Stimulated activated CD8-positive, alpha-beta memory T cell treated with anti-CD3 and anti-CD28 coated beads, Interleukin-12 subunit alpha, Interleukin-12 subunit beta, amount 100 ng/mL, for 4 hours (primary cell): ENCODE data around the gene GLCE.
"Not testable (repeated sequence)": the region's sequence is repeated elsewhere in the genome, so short reads cannot be mapped to it uniquely, and the experiment has no call there.

Experiments
- DNase-seq: peaks from one replicate; pipeline ENCODE4 v3.0.0-alpha.2; 2020; ENCODE audit warnings: low read depth

GLCE gene

DNA sequence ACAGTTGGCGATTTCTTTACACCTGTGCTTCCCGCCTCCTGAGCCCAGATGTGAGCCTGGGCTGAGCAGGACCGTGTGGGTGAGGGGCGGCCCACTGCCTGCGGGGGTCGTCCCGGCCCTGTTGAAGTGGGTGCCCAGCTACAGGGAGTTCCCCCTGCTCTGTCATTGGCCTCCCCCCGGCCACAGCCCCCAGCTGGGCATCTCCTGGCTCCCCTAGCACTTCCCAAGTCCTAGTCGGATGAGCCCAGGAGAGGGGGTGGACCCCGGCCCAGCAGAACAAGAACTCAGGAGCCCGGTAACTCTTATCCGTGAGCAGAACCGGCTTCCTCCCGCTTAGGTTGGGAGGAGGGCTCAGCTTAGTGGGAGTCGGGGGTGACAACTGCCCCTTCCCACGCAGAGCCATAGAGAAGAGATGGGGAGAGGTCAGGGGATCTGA lies 139.0 kb downstream of the GLCE start:
- DNase-seq: no peak

- DNase-seq: no peak
These were observed 139.6 kb downstream of the GLCE start for GRCh38 chr15:69299943-69300588.

DNA sequence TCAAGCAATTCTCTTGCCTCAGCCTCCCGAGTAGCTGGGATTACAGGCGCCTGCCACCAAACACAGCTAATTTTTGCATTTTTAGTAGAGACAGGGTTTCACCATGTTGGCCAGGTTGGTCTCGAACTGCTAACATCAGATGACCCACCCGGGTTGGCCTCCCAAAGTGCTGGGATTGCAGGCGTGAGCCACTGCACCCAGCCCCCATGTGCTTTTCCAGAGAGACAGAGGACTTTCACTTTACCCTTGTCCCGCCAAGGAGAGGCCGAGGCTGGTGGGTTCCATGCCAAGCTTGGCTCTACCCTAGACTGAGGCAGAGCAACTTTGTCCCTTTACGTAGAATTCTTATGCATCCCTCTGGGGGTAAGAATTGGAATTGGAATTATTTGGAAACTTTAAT lies 140.7 kb downstream of the GLCE start:
- DNase-seq: not testable (repeated sequence)

GRCh38 chr15:69302087-69302486 lies 141.7 kb downstream of the GLCE start:
- DNase-seq: not testable (repeated sequence)

GRCh38 chr15:69302929-69303328 lies 142.5 kb downstream of the GLCE start:
- DNase-seq: no peak

- no peak for DNase-seq
These were observed 143.1 kb downstream of the GLCE start for GRCh38 chr15:69303337-69304181.

DNA sequence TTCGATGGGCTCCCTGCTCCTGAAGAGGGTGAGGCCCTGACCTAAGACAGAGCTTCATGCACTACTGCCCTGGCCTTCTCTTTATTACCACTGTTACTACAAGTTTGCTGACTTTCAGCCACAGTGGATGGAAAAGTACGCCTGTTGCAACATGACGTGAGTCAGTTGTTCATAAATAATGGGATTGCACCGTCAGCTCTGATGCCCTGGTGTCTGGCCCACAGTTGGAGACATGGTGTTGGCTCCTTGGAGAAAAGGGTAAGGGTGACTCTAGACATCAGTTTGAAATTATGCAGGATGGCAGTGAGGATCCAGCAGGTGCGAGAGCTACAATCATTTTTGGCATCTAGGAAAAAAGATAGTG lies 143.7 kb downstream of the GLCE start:
- no peak for DNase-seq

DNA sequence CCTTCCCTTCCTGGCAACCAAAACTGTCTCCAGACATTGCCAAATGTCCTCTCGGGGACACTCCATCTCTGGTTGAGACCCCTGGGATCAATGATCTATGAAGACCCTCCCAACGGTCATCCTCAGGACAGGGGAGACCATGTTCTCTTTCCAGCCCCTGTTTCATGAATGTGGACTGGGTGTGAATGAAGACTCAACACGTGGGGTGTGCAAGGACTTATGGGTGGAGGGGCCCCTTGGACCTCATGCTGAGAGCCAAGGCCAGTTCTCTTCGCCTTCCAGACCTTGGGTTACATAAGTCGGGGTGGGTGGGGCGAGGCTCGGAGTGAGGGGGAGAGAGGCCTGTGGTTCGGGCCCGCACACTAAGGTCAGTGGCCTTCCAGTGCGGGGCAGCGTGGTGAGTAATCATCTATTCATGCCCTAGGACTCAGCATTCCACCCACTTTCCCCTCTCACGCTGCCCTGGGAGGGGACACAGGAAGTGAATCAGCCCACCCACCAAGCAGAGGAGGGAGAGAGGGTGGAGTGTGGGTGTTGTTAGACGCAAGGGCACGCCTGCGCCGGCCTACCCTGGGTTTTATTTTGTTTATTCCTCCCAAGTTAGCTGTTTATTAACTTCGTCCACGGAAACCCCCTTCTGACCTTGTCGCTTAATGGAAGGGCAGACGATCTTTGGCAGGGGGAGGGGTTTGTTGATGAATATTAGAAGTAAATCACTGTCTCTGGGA lies 144.9 kb downstream of the GLCE start:
- no peak for DNase-seq

GRCh38 chr15:69305933-69306568 lies 145.6 kb downstream of the GLCE start:
- DNase-seq: no peak

GRCh38 chr15:69307939-69308338 lies 147.5 kb downstream of the GLCE start:
- no peak for DNase-seq

GRCh38 chr15:69308949-69309348 lies 148.5 kb downstream of the GLCE start:
- no peak for DNase-seq

DNA sequence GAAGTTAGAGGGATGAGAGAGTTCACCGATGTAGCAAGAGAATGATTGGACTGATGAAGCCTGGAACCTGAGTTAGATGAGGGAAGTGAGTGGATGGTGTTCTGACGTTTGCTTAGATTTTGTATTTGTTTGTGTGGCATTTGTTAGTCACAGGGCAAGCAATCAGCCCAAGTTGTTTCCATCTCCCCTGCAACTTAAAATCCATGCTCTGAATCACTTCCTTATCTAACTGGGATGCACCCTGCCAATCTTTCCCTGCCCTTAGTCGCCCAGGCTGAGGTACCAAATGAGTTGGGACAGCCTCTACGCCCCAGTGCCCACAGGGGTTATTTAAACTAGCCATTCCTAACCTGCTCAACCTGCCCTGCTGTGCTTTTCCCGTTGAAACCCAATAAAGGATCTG lies 150.9 kb downstream of the GLCE start:
- no peak for DNase-seq

DNA sequence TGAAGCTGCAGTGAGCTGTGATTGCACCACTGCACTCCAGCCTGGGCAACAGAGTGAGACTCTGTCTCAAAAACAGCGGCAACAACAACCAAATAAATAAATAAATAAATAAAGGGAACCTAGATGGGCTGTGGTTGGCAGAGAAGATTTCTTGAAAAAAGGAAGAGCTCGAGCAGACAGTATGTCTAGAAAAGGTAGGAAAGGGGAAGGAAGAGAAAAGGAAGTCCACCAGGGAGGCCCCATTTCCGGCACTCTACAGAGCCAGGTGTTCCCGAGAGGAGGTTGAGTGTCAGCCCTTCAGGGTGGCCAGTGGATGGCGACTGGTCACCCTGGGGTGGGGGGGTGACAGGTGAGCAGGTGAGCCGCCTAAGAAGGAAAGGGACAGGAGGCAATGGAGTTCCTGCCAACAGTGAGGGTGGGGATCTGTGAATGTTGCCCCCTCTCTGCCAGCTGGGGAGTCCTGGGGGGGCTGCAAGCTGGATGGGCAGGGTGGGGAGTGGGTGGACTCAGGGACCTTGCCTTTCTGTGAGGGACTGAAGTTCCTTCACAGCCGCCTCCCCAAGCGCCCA lies 153.1 kb downstream of the GLCE start:
- DNase-seq: no peak

- DNase-seq: no peak
These were observed 153.7 kb downstream of the GLCE start for GRCh38 chr15:69314131-69314530.

DNA sequence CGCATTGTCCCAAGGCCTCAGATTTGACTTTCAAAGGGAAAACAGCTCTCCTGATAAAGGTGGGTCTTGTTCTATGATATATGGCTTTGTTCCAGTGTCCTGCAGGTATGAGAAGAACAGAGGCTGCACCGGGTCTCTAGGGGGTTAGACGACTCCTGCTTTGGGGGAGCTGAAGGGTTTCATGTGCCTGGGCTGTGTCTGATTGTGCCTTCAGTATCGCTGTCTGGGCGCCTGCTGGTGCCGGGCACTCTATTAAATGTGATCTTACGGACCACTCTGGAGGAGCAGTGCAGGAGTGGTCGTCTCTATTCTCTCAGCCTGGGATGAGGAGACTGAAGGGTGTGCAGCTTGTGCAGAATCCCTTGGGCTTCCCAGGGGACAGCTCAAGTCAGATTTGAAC lies 154.3 kb downstream of the GLCE start:
- DNase-seq: no peak

DNA sequence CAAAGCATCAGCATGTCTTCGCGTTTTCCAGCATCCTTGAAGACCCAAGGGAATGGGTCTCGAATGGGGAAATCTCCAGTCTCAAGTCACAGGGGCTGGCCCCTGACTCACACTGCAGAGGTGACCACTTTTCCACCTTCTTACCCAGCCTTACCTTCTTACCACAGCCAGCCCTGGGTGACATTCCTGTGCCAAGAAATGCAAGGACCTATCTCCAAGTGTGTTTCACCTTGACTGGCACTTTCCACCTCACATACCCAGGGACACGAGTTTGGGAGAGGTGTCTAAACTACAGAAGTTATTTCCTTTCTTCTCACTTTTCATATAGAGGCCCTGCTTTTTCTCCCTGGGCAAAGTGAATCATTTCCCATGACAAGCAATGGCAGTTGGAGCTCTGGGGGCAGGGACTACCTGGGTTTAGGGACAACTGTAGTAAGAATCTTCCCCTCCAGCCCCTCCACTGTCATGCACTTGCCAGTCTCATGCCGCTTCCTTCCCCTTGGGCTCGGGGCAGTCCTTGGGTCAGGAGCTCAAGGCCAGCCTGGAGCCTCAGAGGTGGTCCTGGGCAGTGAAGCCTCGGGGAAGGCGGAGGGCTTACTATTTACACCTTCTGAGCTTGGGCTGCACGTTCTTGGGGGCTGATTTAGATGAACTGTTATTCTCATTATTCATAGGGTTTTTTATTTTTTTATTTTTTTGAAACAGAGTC lies 155.1 kb downstream of the GLCE start:
- no peak for DNase-seq

DNA sequence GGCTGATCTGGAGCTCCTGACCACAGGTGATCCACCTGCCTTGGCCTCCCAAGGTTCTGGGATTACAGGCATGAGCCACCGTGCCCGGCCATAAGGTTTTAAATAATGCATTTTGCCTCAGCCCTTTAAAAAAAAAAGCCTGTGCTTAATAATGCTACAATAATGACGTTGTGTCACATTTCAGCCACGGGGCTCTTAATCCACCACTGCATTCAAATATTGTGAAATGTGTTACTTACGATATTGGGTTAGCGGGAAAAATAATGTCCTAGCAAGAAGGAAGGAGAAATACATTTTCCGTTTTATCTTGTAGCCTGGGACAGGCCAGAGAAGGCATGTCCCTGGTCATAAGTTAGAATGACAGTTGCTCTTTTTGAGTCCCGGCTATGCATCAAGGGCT lies 155.9 kb downstream of the GLCE start:
- no peak for DNase-seq

DNA sequence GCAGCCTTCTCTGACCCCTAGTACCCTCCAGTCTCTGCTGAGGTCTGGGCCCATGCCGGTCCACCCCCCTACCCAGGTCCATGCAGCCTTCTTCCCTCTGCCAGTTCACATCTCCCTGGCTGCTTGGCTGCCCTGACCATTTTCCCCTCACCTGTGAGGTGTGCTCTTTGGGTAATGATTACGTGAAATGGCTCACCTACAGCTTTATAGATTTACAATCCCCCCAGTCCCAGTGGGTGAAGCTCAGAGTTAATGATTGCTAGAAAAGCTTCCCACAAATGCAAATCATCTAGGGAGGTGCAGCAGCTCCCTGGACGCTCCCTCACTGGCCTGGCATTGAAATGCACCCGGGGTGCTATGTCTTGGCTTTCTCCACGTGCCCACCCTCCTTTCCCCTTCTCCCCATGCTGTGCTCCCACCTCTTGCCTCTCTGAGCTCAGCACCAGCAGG lies 157.0 kb downstream of the GLCE start:
- DNase-seq: no peak

DNA sequence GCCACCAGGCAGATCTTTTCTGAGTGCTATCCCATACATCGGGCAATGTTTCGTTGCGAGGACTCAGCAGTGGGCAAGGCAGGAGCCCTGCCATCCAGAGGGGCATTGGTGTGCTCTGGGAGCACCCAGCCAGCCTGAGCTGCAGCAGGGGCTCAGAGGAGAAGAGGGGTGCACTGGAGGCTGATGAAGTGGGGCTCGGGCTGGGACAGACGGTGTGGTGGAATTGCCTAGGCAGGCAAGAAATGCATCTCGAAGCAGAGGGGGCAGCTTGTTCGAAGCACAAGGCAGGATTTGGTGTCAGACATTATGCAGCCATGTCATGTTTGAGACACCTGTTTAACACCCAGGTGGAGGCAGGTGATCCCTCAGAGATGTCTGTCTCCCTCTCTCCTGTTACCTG lies 157.6 kb downstream of the GLCE start:
- DNase-seq: no peak

- DNase-seq: no peak
These were observed 159.2 kb downstream of the GLCE start for GRCh38 chr15:69319384-69320375.
